GM18867 (cell line): Measurements from ENCODE around the gene SMOC2.
"Not testable (repeated sequence)": the region's sequence is repeated elsewhere in the genome, so short reads cannot be mapped to it uniquely, and the experiment has no call there.

Source experiments
- ATAC-seq: cut with Tn5 transposase; IDR thresholded peaks from one replicate; pipeline ENCODE4 v1.9.1; 2021; ENCODE audit warnings: mild to moderate bottlenecking, moderate library complexity; ENCODE audit not compliant: unreplicated experiment

The SMOC2 gene

DNA sequence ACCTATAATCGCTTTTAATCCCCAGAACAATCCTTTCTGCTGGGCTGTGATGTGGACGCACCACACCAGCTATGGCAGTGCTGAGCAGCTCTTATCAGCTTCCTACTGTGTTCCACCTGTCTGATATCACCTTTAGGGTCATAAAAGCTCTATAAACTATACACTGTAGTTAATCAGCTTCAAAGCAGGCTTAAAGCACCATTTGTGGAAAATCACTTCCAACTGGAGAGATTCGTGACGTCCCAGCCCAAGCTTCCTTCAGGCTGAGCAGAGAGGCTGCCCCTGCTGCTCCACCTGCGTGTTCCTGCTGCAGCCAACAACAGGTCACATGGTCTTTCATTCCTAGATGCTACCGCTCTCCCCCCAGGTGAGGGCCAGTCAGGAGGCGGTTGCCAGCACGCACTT is 156.5 kb downstream of the SMOC2 start:
- no peak for ATAC-seq

- no peak for ATAC-seq
These were observed 157.5 kb downstream of the SMOC2 start for GRCh38 chr6:168598251-168599117.

DNA sequence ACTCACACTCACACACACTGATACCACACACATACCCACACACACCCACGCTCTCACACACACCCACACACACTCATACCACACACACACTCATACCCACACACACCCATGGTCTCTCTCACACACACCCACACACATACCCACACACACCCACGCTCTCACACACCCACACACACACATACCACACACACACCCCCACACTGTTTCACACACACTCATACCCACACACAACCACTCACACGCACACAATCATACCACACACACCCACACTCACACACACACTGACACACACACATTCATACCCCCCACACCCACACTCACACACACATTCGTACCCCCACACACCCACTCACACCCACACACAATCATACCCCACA is 158.1 kb downstream of the SMOC2 start:
- no peak for ATAC-seq

GRCh38 chr6:168599769-168600330 is 158.9 kb downstream of the SMOC2 start:
- ATAC-seq: no peak

DNA sequence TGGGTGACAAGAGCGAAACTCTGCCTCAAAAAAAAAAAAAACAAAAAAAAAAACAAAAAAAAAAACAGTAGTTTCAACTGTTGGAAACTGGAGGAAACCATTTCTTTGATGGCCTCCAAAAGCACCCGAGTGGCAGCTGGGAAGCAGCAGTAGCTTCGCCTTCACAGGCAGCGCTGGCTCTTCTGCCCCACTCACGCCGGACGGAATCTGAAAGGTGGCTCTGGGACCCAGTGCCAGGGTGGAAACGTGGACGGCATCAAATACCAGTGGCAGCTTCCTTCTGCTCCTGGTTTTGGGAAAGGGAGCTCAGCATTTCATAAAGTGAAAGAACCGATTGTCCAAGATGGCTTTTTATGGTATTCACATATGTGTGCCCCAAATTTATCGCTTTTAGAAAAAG is 159.4 kb downstream of the SMOC2 start:
- ATAC-seq: no peak

DNA sequence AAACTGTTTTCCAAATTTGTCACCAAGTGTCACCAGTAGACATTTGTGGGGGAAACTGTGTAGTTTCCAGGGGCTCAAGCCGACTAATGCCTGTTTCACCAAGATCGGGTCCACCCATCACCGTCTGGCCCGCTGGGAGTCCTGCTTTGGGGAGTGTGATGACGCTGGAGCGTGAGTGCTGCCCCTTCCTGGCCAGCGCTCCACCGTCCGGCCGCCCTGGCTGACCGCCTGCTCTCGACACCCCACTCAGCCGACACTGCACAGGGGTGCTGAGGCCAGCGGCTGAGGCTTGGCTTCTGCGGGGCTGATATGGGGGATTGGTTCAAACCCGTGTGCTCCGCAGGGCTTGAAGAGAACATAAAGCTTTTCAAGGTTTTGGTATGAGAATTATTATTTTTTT is 160.1 kb downstream of the SMOC2 start:
- ATAC-seq: no peak

GRCh38 chr6:168601546-168601945 is 160.6 kb downstream of the SMOC2 start:
- no peak for ATAC-seq

- no peak for ATAC-seq
These were observed 161.6 kb downstream of the SMOC2 start for GRCh38 chr6:168602576-168602975.

DNA sequence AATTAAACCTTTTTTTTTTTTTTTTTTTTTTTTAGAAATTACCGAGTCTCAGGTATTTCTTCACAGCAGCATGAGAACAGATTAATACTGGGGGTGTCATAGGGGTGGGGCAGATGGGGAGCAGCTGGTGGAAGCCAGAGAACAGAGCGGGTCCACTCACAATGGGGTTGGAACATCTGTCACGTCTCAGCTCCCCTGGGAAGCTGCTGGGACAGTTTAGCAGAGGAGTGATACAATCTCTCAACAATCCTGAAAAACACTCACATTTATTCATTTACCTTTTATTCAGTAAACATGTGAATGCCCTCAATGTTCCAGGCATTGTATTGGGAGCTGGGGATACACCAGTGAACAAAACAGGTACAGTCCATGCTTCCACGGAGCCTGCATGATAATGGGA is 162.2 kb downstream of the SMOC2 start:
- ATAC-seq: no peak

DNA sequence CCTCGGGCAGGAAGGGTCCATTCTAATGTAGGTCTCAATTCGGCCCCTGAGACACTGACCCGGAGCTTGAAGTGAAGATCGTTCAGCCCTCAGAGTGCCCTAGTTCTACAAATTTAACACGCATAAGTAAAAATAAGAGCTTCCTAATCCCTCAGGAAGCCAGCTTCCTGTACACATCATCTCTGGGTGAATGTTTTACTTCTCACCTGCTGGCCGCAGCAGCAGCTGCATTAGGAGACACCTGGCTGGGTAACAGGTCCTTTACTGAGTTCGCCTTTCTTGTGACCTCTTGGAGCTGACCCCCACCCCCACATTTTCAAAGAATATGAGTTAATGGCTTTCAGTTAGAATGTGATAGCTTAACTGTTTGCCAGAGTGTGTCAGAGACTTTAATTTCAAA is 165.0 kb downstream of the SMOC2 start:
- ATAC-seq: no peak

GRCh38 chr6:168606722-168607121 is 165.7 kb downstream of the SMOC2 start:
- no peak for ATAC-seq

- no peak for ATAC-seq
These were observed 166.5 kb downstream of the SMOC2 start for GRCh38 chr6:168607272-168608112.

DNA sequence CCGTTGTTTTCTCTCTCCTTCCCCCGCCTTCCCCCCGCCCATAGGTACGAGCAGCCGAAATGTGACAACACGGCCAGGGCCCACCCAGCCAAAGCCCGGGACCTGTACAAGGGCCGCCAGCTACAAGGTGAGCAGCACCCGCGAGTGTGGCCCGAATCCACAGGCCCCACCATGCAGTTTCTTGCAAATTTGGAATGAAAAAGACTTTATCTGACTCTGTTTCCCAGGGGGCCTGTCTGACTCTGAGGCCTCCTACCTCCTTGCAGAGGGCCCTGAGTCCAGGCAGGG is 167.1 kb downstream of the SMOC2 start:
- ATAC-seq: no peak

GRCh38 chr6:168609026-168609685 is 168.2 kb downstream of the SMOC2 start:
- no peak for ATAC-seq

- ATAC-seq: no peak
These were observed 169.0 kb downstream of the SMOC2 start for GRCh38 chr6:168609914-168610490.

DNA sequence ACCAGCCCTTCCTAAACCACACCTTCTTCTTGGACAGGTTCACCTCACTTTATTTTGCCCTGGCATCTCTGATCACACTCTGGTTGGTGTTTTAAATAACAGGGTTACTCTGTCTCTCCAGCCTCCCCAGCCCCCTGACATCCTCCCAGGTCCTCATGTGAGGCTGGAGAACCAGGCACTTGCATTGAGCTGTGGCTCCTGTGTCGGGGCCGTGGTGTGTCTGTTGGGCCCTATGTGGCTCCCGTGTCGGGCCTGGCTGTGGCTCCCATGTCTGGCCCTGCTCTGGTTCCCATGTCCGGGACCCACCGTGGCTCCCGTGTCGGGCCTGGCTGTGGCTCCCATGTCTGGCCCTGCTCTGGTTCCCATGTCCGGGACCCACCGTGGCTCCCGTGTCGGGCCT is 170.0 kb downstream of the SMOC2 start:
- not testable (repeated sequence) for ATAC-seq

DNA sequence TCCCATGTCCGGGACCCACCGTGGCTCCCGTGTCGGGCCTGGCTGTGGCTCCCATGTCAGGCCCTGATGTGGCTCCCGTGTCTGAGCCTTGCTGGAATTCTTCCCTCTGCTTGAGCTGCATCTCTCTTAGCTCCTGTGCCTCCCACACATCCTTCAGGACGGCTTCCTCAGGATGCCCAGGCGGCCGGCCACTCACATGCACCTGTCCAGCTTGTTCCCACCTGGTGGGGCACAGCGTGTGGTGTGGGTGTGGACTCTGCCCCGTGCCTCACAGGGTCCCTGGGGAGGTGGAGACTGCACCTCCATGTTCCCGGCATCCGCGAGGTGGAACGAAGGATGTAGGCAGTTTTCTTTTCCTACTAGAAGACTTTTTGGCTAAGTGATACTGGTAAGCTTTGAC is 170.7 kb downstream of the SMOC2 start:
- no peak for ATAC-seq

- no peak for ATAC-seq
These were observed 171.6 kb downstream of the SMOC2 start for GRCh38 chr6:168612586-168612985.

DNA sequence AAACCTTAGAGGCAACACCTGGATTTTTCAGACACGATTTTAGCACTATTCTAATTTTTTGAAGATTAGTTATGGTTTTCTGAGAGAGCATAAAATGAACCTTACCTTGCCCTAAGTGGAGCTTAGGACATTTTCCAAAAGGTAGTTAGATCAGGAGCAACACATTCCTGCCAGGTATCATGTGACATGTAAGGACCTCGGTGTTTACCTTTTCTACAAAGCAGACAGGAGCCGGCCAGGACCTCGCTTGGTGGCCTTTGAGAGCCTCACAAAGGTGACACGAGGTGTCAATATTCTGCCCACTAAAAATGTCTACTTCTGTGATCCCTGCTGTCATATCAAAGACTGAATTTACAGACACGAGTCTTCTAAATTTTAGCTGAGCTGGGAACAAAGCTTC is 174.9 kb downstream of the SMOC2 start:
- no peak for ATAC-seq

- ATAC-seq: no peak
These were observed 176.1 kb downstream of the SMOC2 start for GRCh38 chr6:168616816-168617765.
